ACC112 (cell line): ENCODE measurements around the gene PCDH7.

Experiments used
- H2AFZ ChIP-seq: fragments of 200-600 bp; sonication (generic); one replicate; pipeline ENCODE4 v1.6.0; 2017; ENCODE audit warnings: antibody characterized with exemption, low read length; ENCODE audit not compliant: unreplicated experiment
- H3K27ac ChIP-seq: fragments of 200-600 bp; sonication (generic); 2 replicates; pipeline ENCODE4 v1.5.1; 2014; ENCODE audit warnings: low read depth, mild to moderate bottlenecking, antibody characterized with exemption, low read length, moderate library complexity
- H3K27me3 ChIP-seq: fragments of 200-600 bp; sonication (generic); 2 replicates; pipeline ENCODE4 v1.6.1; 2014; ENCODE audit warnings: mild to moderate bottlenecking, antibody characterized with exemption, low read length, moderate library complexity, mixed read lengths; ENCODE audit not compliant: insufficient read depth
- H3K36me3 ChIP-seq: fragments of 200-600 bp; sonication (generic); 2 replicates; pipeline ENCODE4 v1.6.1; 2016; ENCODE audit warnings: mild to moderate bottlenecking, antibody characterized with exemption, low read length, moderate library complexity, mixed read lengths; ENCODE audit not compliant: insufficient read depth
- H3K4me1 ChIP-seq: fragments of 200-600 bp; sonication (generic); one replicate; pipeline ENCODE4 v1.6.1; 2016; ENCODE audit warnings: low read length, mixed read lengths; ENCODE audit not compliant: insufficient read depth, unreplicated experiment, control insufficient read depth
- H3K4me3 ChIP-seq: fragments of 200-600 bp; sonication (generic); 2 replicates; pipeline ENCODE4 v1.5.1; 2014; ENCODE audit warnings: mild to moderate bottlenecking, low read depth, low read length
- H3K79me2 ChIP-seq: fragments of 200-600 bp; sonication (generic); one replicate; pipeline ENCODE4 v1.6.0; 2016; ENCODE audit warnings: low read length; ENCODE audit not compliant: control insufficient read depth, unreplicated experiment, insufficient read depth

The PCDH7 gene, protein sequence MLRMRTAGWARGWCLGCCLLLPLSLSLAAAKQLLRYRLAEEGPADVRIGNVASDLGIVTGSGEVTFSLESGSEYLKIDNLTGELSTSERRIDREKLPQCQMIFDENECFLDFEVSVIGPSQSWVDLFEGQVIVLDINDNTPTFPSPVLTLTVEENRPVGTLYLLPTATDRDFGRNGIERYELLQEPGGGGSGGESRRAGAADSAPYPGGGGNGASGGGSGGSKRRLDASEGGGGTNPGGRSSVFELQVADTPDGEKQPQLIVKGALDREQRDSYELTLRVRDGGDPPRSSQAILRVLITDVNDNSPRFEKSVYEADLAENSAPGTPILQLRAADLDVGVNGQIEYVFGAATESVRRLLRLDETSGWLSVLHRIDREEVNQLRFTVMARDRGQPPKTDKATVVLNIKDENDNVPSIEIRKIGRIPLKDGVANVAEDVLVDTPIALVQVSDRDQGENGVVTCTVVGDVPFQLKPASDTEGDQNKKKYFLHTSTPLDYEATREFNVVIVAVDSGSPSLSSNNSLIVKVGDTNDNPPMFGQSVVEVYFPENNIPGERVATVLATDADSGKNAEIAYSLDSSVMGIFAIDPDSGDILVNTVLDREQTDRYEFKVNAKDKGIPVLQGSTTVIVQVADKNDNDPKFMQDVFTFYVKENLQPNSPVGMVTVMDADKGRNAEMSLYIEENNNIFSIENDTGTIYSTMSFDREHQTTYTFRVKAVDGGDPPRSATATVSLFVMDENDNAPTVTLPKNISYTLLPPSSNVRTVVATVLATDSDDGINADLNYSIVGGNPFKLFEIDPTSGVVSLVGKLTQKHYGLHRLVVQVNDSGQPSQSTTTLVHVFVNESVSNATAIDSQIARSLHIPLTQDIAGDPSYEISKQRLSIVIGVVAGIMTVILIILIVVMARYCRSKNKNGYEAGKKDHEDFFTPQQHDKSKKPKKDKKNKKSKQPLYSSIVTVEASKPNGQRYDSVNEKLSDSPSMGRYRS (N-terminal part only)

GRCh38 chr4:30720021-30720660 is at the start of gene PCDH7:
Gene PCDH7 (plus strand): TSS chr4:30720369. CDS start chr4:30721423, 1,054 bp downstream.
- H3K27me3 ChIP-seq, result no peaks in the 10 kb centered on the region
- peak within 1 kb of the TSS; percentile 84 for H3K4me3 ChIP-seq
- H3K4me1 ChIP-seq, result no peaks in the 10 kb centered on the region
- peaks cover 32% of the 10 kb centered on the region for H3K79me2 ChIP-seq
- H2AFZ ChIP-seq, result peak within 1 kb of the TSS; percentile 90
- H3K27ac ChIP-seq, result peak within 1 kb of the TSS; percentile 45
- H3K36me3 ChIP-seq, result no peaks in the 10 kb centered on the region

- H3K4me3 ChIP-seq, result no peak overlapping the region
- H3K4me1 ChIP-seq, result no peaks in the 10 kb centered on the region
- H3K27ac ChIP-seq, result no peak overlapping the region
- no peaks in the 10 kb centered on the region for H3K36me3 ChIP-seq
- no peak overlapping the region for H2AFZ ChIP-seq
- H3K79me2 ChIP-seq, result no peaks in the 10 kb centered on the region
- H3K27me3 ChIP-seq, result no peaks in the 10 kb centered on the region
These were observed 48.2 kb upstream of the PCDH7 start for GRCh38 chr4:30671926-30672448.

GRCh38 chr4:30696191-30696590 is 24.0 kb upstream of the PCDH7 start:
- Histone ChIP-seq H3K27me3 (no peaks in the 10 kb centered on the region), H3K27ac (no peak overlapping the region), H2AFZ (no peak overlapping the region), H3K4me1 (no peaks in the 10 kb centered on the region), H3K4me3 (no peak overlapping the region), H3K36me3 (no peaks in the 10 kb centered on the region; the same call in 1 of the 2 replicates), H3K79me2 (no peaks in the 10 kb centered on the region)

DNA sequence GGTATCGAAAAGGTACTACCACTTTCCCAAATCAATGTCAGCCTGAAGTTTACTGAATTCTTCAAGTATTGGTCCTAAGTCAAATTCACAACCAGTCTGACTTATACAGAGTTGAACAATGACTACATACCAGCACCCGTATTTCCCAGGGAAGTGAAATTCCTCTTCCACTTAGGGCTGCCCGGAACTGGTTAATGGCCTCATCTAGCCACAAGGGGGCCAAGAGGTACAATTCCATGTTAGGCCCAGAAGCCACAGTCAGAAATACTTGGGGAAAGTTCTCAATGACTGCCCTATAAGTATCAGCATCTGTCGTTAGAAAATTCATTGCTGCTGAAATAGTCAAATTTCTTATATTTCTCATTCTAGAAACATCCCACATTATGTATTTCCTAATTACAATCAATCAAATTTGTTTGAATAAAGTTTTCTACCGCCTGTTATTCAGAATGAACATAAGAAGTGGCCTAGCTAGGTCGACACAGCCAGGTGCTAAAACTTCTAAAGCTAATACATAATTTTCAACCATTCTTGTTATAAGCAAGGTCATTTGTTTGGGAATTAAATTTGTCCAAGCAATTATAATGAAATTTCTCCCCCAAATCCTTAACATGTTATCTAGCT is 5.6 kb upstream of the PCDH7 start:
- peaks cover 3% of the 10 kb centered on the region for H3K4me1 ChIP-seq
- H3K27ac ChIP-seq, result no peak overlapping the region
- H2AFZ ChIP-seq, result no peak overlapping the region
- H3K79me2 ChIP-seq, result no peaks in the 10 kb centered on the region
- no peaks in the 10 kb centered on the region; the same call in 1 of the 2 replicates for H3K36me3 ChIP-seq
- H3K27me3 ChIP-seq, result no peaks in the 10 kb centered on the region
- no peak overlapping the region for H3K4me3 ChIP-seq

DNA sequence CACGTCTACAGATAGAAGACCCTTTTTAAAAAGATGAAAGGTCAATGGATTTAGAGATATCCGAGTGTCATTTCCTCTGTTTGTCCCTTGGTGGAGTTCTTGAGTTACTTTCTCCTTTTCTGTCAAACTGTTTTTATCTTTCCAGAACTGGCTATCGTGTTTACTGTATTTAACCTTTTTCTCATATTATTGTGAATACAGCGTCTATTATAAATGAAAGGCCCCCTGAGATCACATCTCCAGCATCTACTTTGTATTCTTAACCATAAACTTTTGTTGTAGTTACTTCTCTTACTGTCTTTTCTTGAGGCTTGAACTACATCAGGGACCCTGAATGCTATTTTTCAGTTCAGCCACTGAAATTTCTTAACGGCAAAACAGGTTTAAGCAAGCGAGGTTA is 4.0 kb upstream of the PCDH7 start:
- H3K4me3 ChIP-seq, result peak overlapping the region; percentile 84
- peak overlapping the region; percentile 1; the same call in 1 of the 2 replicates for H3K27ac ChIP-seq
- no peaks in the 10 kb centered on the region for H3K27me3 ChIP-seq
- peaks cover 3% of the 10 kb centered on the region for H3K4me1 ChIP-seq
- H2AFZ ChIP-seq, result peak overlapping the region; percentile 62
- no peaks in the 10 kb centered on the region for H3K79me2 ChIP-seq
- no peaks in the 10 kb centered on the region for H3K36me3 ChIP-seq

DNA sequence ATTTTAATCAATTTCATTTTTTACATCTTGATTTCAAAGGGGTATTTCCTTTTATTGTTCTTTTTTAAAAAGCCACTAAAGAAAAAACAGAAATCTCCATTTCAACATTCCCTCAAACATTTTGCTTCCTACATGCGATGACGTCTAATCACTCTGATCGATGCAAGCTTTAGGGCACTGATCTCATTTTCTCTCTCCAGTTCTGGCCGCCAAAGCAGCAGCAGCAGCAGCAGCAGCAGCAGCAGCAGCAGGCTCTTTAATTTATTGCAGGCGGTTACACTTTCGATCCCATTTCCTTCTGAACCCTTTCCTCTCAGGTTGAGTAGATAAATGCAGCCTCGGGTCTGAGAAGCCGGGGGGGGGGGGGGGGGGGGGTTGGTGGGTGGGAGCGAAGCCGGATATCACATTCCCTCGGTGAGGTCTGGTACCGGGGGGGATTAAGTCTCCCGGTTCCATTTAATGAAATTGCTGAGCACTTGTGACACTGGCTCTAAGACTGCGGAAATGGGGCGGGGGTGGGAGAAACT is 3.4 kb upstream of the PCDH7 start:
- Histone ChIP-seq H3K4me1 (peaks cover 3% of the 10 kb centered on the region), H3K36me3 (no peaks in the 10 kb centered on the region), H2AFZ (peak overlapping the region; percentile 62), H3K27ac (peak overlapping the region; percentile 41; the same call in 1 of the 2 replicates), H3K79me2 (no peaks in the 10 kb centered on the region), H3K4me3 (peak overlapping the region; percentile 84), H3K27me3 (no peaks in the 10 kb centered on the region)

DNA sequence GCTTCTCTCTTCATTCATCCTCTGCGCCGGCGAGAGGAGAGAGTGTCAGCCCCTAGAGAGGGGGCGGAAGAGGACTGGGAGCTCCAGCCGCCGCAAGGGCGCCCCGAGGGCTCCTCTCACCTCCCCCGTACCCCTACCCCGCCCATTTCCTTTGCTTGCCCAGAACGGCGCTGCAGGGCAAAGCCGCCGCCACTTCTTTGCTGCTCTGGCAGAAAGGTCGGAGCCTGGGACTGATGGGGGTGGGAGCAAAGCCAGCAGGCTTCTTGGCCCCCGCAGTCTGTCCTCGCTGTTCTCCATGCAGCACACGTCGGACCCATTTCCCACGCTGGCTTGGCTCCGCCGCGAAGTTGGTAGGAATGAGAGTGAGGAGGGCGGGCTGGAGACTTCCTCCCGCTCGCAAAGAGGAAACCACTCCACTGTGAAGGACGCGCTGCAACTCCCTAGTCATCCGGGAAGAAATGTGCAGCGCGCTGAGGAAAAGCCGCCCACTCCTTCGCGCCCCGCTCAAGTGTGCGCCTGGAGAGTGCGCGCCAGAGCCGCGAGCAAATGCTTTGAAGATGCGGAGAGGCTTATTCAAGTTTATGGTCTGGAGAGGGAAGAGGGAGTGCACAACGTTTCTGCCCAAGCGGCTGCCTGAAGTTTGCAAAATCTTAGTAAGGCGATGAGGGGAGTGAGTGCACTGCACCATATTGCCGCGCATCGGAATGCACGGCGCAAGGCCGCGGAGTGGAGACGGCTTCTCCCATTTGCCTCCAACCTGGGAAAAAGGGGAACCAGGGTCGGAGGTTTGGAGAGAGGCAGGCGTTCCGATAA is 2.8 kb upstream of the PCDH7 start:
- Histone ChIP-seq H3K36me3 (no peaks in the 10 kb centered on the region), H3K79me2 (peaks cover 4% of the 10 kb centered on the region), H3K4me1 (peaks cover 3% of the 10 kb centered on the region), H3K27ac (peak overlapping the region; percentile 41; the same call in 1 of the 2 replicates), H3K4me3 (peak overlapping the region; percentile 84), H2AFZ (peak overlapping the region; percentile 90), H3K27me3 (no peaks in the 10 kb centered on the region)

DNA sequence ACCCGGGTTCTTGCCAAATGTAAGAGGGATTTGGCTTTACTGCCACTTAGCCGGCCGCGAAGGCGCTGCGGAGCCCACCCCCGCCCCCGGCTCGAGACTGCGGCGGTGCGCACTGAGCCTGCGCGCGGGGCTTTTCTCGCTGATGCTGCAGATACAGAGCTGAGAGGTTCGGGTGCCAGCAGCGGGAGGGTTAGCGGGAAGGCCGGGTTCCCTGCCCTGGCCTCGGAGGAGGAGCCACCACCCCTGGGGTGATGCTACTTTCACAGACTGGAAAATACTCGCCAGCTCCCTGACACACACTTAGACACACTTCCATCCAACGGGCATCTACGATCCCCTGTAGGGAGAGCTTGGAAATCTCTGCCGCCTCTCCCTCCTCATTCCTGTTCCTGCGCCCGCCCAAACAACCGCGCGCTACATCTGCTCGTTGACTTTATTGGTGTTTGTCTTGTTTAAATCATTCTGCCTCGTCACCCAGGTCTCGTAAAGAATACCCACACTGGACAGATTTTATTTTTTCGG is 2.1 kb upstream of the PCDH7 start:
- Histone ChIP-seq H3K79me2 (peaks cover 11% of the 10 kb centered on the region), H3K4me1 (peaks cover 3% of the 10 kb centered on the region), H2AFZ (peak overlapping the region; percentile 90), H3K4me3 (peak overlapping the region; percentile 84), H3K36me3 (no peaks in the 10 kb centered on the region), H3K27me3 (no peaks in the 10 kb centered on the region), H3K27ac (peak overlapping the region; percentile 41)
